Activated CD8-positive, alpha-beta T cell treated with anti-CD3 and anti-CD28 coated beads for 36 hours (primary cell): ENCODE results near the gene AJUBA. TPM values are rescaled to one million over a fixed set of nuclear protein-coding genes. Genes with fewer than 3 reads are reported as not detected.

Experiments
- ATAC-seq: fragments of 200-7000 bp; cut with Tn5 transposase; one replicate; pipeline ENCODE4 v1.10.0; 2021; ENCODE audit warnings: mild to moderate bottlenecking, moderate library complexity
- CTCF ChIA-PET: fragments of 350-600 bp; sonication (Branson Sonifier 250); formaldehyde crosslinking; loops from one replicate; lab custom pipeline; 2021; ENCODE audit warnings: antibody characterized with exemption; lab: Charles Lee
- POLR2A ChIA-PET: fragments of 350-600 bp; sonication (Branson Sonifier 250); formaldehyde crosslinking; loops from one replicate; lab custom pipeline; 2021; ENCODE audit warnings: antibody characterized with exemption; lab: Charles Lee
- DNase-seq: peaks from one replicate; pipeline ENCODE4 v3.0.0-alpha.2; 2020
- H3K27ac Mint-ChIP-seq: one replicate; pipeline ENCODE4 v1.8.0; 2021; ENCODE audit warnings: mild to moderate bottlenecking, mixed read lengths
- H3K27me3 Mint-ChIP-seq: one replicate; pipeline ENCODE4 v1.8.0; 2021; ENCODE audit warnings: mixed read lengths
- H3K36me3 Mint-ChIP-seq: one replicate; pipeline ENCODE4 v1.8.0; 2021; ENCODE audit warnings: low read depth, mixed read lengths
- H3K4me1 Mint-ChIP-seq: one replicate; pipeline ENCODE4 v1.8.0; 2021; ENCODE audit warnings: low read depth, mixed read lengths
- H3K4me3 Mint-ChIP-seq: one replicate; pipeline ENCODE4 v1.8.0; 2021; ENCODE audit warnings: mild to moderate bottlenecking, moderate library complexity, mixed read lengths
- H3K9me3 Mint-ChIP-seq: one replicate; pipeline ENCODE4 v1.8.0; 2021; ENCODE audit warnings: mixed read lengths
- CTCF ChIP-seq: fragments of 200-600 bp; IDR thresholded peaks from one replicate; pipeline ENCODE4 v1.8.0; 2022; ENCODE audit warnings: antibody characterized with exemption, mild to moderate bottlenecking
- intact Hi-C: fragments of 100-400 bp; cut with micrococcal nuclease; formaldehyde crosslinking; loops from one replicate; pipeline ENCODE4 v1.10.0; 2022
- total RNA-seq, 2 experiments: library from RNA; stranded (reverse); gene quantifications; one replicate each; pipeline ENCODE4 v1.2.3, GENCODE V29; 2021

The AJUBA gene
- total RNA-seq, 2 experiments from 2014 or later, result 2.3 to 2.6 TPM

DNA sequence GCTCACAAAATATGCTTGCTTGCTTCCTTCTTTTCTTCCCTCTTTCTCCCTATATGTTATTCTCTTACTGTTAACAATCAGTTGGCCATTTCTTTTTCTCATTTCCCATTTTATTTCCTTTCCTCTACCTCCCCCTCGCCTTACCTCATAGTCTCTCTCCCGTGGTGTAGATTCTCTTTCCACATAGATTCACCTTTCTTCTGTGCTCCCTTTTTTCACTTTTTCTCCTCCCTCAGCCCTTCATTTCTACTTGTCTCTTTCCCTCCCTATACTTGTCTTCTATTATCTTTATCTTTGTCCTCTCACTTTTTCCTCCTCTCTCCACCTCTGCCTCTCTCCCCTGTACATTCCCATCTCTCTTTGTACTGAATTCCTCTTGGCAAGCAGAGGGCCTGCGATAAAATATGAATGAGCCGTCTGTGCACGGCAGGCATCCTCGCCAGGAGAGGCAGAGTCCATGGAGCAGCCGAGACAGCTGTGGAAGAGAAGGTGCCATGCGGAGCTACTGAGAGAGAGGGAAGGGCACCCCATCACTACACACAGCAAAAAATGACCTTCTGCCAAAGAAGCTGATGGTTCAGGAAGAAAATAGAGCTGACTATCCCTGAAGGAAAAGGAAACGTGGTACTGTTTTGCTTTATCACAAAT, 15.4 kb upstream of the AJUBA start:
- Mint-ChIP-seq H3K4me1 (peaks cover 7% of the 10 kb centered on the region), H3K27ac (no peak overlapping the region), H3K4me3 (no peak overlapping the region), H3K9me3 (no peaks in the 10 kb centered on the region), H3K27me3 (no peaks in the 10 kb centered on the region), H3K36me3 (peaks cover 2% of the 10 kb centered on the region)
- TF ChIP-seq CTCF, result no peak
- CTCF ChIA-PET, result interaction anchor here (0.9 to 5.4 kb wide), 5 partner anchors 9 to 69 kb away, joined by 3 to 150 read pairs (median 11); partner anchors contain the start of genes AJUBA and CDH24
- no peak for DNase-seq
- POLR2A ChIA-PET, result interaction anchor here (1.2 to 5.1 kb wide), 2 partner anchors 9 to 59 kb away, joined by 3 to 32 read pairs; no protein-coding TSS in a partner anchor
- no peak for ATAC-seq
- intact Hi-C loops, result no loop called here

- no peak for TF ChIP-seq CTCF
- intact Hi-C loops, result no loop called here
- POLR2A ChIA-PET, result interaction anchor here (0.9 to 5.1 kb wide), 4 partner anchors 10 to 61 kb away, joined by 3 to 32 read pairs (median 10); no protein-coding TSS in a partner anchor
- Mint-ChIP-seq H3K27me3 (no peaks in the 10 kb centered on the region), H3K9me3 (no peaks in the 10 kb centered on the region), H3K4me1 (peaks cover 7% of the 10 kb centered on the region), H3K27ac (no peak overlapping the region), H3K4me3 (no peak overlapping the region), H3K36me3 (peaks cover 2% of the 10 kb centered on the region)
- DNase-seq, result no peak
- CTCF ChIA-PET, result interaction anchor here (0.9 to 8.0 kb wide), 9 partner anchors 11 to 95 kb away, joined by 3 to 289 read pairs (median 58); partner anchors contain the start of genes AJUBA and CDH24
- ATAC-seq, result no peak
These were observed 14.7 kb upstream of the AJUBA start for GRCh38 chr14:22996768-22997654.

DNA sequence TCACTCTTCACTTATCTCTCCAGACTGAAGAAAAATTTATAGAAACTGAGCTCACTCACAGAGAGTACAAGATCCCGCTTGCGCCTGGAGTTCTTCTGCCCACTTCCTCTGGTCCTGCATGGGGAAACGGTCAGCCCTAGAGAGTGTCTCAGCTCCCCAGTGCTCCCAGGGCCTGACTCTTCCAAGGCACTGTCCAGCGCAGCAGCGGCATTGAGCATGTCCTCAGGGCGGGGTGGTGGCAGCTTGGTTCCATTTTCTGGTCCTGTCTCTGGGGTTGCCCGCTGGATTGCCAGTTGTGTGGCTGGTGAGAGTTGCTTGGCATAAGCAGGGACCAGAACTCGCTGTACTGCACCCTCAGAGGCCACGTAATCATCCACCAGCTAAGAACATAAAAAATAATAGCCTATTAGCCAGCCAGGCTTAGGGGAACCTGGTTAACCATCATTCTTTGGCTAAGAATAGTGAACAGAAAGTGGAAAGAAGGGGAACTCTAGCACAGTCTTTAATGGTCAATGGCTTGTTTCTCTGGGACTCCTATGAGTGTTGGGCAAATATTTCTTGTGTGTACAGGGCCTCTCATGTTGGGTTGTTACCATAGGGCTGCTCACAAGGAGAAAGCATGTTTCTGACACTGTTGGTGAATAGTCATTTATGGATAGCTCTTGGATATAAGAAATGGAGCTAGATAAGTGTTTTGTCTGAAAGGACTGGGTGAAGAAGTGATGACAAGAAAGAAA, 13.7 kb upstream of the AJUBA start:
- intact Hi-C loops, result no loop called here
- ATAC-seq (no peak), DNase-seq (no peak)
- Mint-ChIP-seq H3K27me3 (no peaks in the 10 kb centered on the region), H3K4me3 (no peak overlapping the region), H3K27ac (no peak overlapping the region), H3K4me1 (peaks cover 7% of the 10 kb centered on the region), H3K36me3 (peaks cover 2% of the 10 kb centered on the region), H3K9me3 (no peaks in the 10 kb centered on the region)
- POLR2A ChIA-PET, result interaction anchor here (0.6 to 5.1 kb wide), 10 partner anchors 11 to 1076 kb away, joined by 3 to 32 read pairs (median 4); no protein-coding TSS in a partner anchor
- CTCF ChIA-PET, result interaction anchor here (0.9 to 8.0 kb wide), 20 partner anchors 8 to 99 kb away, joined by 3 to 289 read pairs (median 12); partner anchors contain the start of genes ACIN1, AJUBA, C14orf119 and CDH24
- TF ChIP-seq CTCF, result no peak

DNA sequence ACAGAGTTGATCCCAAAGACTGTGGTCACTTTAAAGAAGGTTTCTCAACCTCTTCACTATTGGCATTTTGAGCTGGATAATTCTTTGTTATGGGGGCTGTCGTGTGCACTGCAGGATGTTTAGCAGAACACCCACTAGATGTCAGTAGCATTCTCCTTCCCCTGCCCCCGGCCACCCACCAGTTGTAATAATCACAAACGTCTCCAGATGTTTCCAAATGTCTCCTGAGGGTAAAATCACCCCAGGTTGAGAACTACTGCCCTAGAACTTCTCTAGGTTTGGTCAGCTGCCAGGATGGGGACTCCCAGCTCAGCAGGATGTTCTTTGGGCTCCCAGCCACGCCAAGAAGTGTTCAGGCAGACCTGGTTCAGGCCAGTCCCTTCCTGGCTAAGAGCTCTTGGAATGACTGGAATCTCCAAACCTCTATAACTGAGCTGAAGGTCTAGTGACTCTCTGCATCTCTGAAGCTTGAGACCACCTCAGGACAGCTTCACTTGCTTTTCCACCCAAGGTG, 12.5 kb upstream of the AJUBA start:
- Mint-ChIP-seq H3K9me3 (no peaks in the 10 kb centered on the region), H3K4me1 (peaks cover 3% of the 10 kb centered on the region), H3K27ac (no peak overlapping the region), H3K36me3 (peaks cover 2% of the 10 kb centered on the region), H3K27me3 (no peaks in the 10 kb centered on the region), H3K4me3 (no peak overlapping the region)
- ATAC-seq (peak; percentile 94), DNase-seq (peak; percentile 57)
- TF ChIP-seq CTCF, result peak; percentile 59
- intact Hi-C loops, result loop anchor here (1.0 kb wide), 1 partner anchor 61 kb away; no protein-coding TSS in a partner anchor
- ChIA-PET POLR2A (interaction anchor here (0.6 to 5.1 kb wide), 12 partner anchors 9 to 1283 kb away, joined by 3 to 32 read pairs (median 4); partner anchors contain the start of genes ACIN1 and C14orf119), CTCF (interaction anchor here (0.7 to 8.0 kb wide), 34 partner anchors 9 to 1094 kb away, joined by 3 to 289 read pairs (median 7); partner anchors contain the start of genes ACIN1, AJUBA, C14orf119 and CDH24)
